SKM-1 (cell line): Measurements from ENCODE around the gene EVI2B.
"Not testable (repeated sequence)": the region's sequence is repeated elsewhere in the genome, so short reads cannot be mapped to it uniquely, and the experiment has no call there.

Experiments used
- DNase-seq: peaks from one replicate; lab custom pipeline; 2025; ENCODE audit not compliant: unreplicated experiment; lab: John Stamatoyannopoulos, UW

Gene EVI2B

GRCh38 chr17:31273516-31273915 lies 40.3 kb downstream of the EVI2B start:
- DNase-seq: no peak

- DNase-seq: no peak
Observed at GRCh38 chr17:31272803-31273202, 41.1 kb downstream of the EVI2B start.

- no peak for DNase-seq
Observed at GRCh38 chr17:31272236-31272635, 41.6 kb downstream of the EVI2B start.

GRCh38 chr17:31269578-31269983 lies 44.3 kb downstream of the EVI2B start:
- no peak for DNase-seq

- DNase-seq: no peak
Observed at GRCh38 chr17:31269036-31269577, 44.7 kb downstream of the EVI2B start.

- no peak for DNase-seq
Observed at GRCh38 chr17:31266042-31266441, 47.8 kb downstream of the EVI2B start.

GRCh38 chr17:31262923-31263322 lies 50.9 kb downstream of the EVI2B start:
- not testable (repeated sequence) for DNase-seq

- no peak for DNase-seq
Observed at GRCh38 chr17:31261601-31262000, 52.3 kb downstream of the EVI2B start.

GRCh38 chr17:31260151-31260550 lies 53.7 kb downstream of the EVI2B start:
- no peak for DNase-seq

- DNase-seq: no peak
Observed at GRCh38 chr17:31256936-31257335, 56.9 kb downstream of the EVI2B start.

GRCh38 chr17:31254654-31255053 lies 59.2 kb downstream of the EVI2B start:
- no peak for DNase-seq
